GM12878 (cell line): ENCODE data around the gene ITGB3BP. TPM values are rescaled to one million over a fixed set of nuclear protein-coding genes. Genes with fewer than 3 reads are reported as not detected.

ENCODE experiments used
- BACH1 ChIP-seq: fragments of 450-650 bp; IDR thresholded peaks from 2 replicates; pipeline ENCODE4 v1.6.1; 2017; ENCODE audit warnings: mild to moderate bottlenecking, borderline replicate concordance
- BRCA1 ChIP-seq: IDR thresholded peaks from 2 replicates; pipeline ENCODE4 v1.6.1; 2011; ENCODE audit warnings: low read depth, low read length, improper control_type of control experiment
- CBX5 ChIP-seq: sonication (generic); IDR thresholded peaks from 2 replicates; pipeline ENCODE4 v1.6.1; 2016; ENCODE audit warnings: low read depth, moderate library complexity, mild to moderate bottlenecking, inconsistent platforms
- CTCF ChIP-seq, 3 experiments: IDR thresholded peaks in 2 of 3; conservative IDR thresholded peaks in 1 of 3; 2 replicates each; pipeline ENCODE4 v1.5.1; 2011; ENCODE audit warnings: low read depth in 3 of 3, low read length in 3 of 3, mild to moderate bottlenecking in 3 of 3, control low read depth in 2 of 3, moderate library complexity in 2 of 3, inconsistent platforms in 1 of 3, mixed read lengths in 1 of 3; ENCODE audit not compliant: control insufficient read depth in 2 of 3, insufficient read depth in 1 of 3; ENCODE audit errors: extremely low read depth in 1 of 3
- EGR1 ChIP-seq, 2 experiments: IDR thresholded peaks; 1 replicate in 1 of 2; 2 replicates in 1 of 2; pipeline ENCODE4 v1.6.1; 2011 to 2012; ENCODE audit warnings: low read depth in 2 of 2, low read length in 2 of 2, borderline replicate concordance in 1 of 2, mild to moderate bottlenecking in 1 of 2, moderate library complexity in 1 of 2
- FOS ChIP-seq: IDR thresholded peaks from 3 replicates; pipeline ENCODE4 v1.6.1; 2011; ENCODE audit warnings: borderline replicate concordance; ENCODE audit not compliant: insufficient read length; ENCODE audit errors: extremely low read depth
- KLF5 ChIP-seq: fragments of 450-650 bp; IDR thresholded peaks from 2 replicates; pipeline ENCODE4 v1.6.1; 2014; ENCODE audit warnings: mild to moderate bottlenecking; ENCODE audit not compliant: partially characterized antibody
- MYC ChIP-seq: IDR thresholded peaks from 2 replicates; pipeline ENCODE4 v1.6.1; 2011; ENCODE audit warnings: mild to moderate bottlenecking, low read length, moderate library complexity, inconsistent platforms; ENCODE audit not compliant: insufficient read depth, insufficient replicate concordance, insufficient read length, severe bottlenecking
- NR2F1 ChIP-seq: fragments of 450-650 bp; conservative IDR thresholded peaks from 2 replicates; pipeline ENCODE4 v1.6.1; 2017; ENCODE audit warnings: mild to moderate bottlenecking
- REST ChIP-seq: IDR thresholded peaks from 2 replicates; pipeline ENCODE4 v1.6.1; 2012; ENCODE audit warnings: mild to moderate bottlenecking, low read depth, low read length
- RUNX3 ChIP-seq: IDR thresholded peaks from 2 replicates; pipeline ENCODE4 v1.6.1; 2012; ENCODE audit warnings: low read length, inconsistent platforms
- SPI1 ChIP-seq: IDR thresholded peaks from 2 replicates; pipeline ENCODE4 v1.6.1; 2011; ENCODE audit warnings: low read depth, mild to moderate bottlenecking, low read length, moderate library complexity, borderline replicate concordance; ENCODE audit not compliant: insufficient read depth
- SREBF1 ChIP-seq: IDR thresholded peaks from 2 replicates; pipeline ENCODE4 v1.6.1; 2012; ENCODE audit warnings: mild to moderate bottlenecking, low read length
- SRF ChIP-seq, 2 experiments: IDR thresholded peaks; 2 replicates each; pipeline ENCODE4 v1.6.1; 2011; ENCODE audit warnings: low read depth in 2 of 2, low read length in 2 of 2, mild to moderate bottlenecking in 1 of 2, moderate library complexity in 1 of 2
- YY1 ChIP-seq: IDR thresholded peaks from 2 replicates; pipeline ENCODE4 v1.6.1; 2011; ENCODE audit warnings: low read depth, mild to moderate bottlenecking, low read length
- ZNF207 ChIP-seq: fragments of 450-650 bp; IDR thresholded peaks from 2 replicates; pipeline ENCODE4 v1.6.1; 2014; ENCODE audit warnings: antibody characterized with exemption, mild to moderate bottlenecking, borderline replicate concordance
- ZZZ3 ChIP-seq: IDR thresholded peaks from 2 replicates; pipeline ENCODE4 v1.6.1; 2011; ENCODE audit warnings: low read depth; ENCODE audit not compliant: control insufficient read depth, insufficient read length
- polyA plus RNA-seq, 11 experiments: library from polyadenylated mRNA; depleted of rRNA in 4 of 11; unstranded in 6 of 11; stranded (reverse) in 5 of 11; fragments of >200 nt; fragmentation: Nextera tagmentation in 4 of 11; fragmentation: Illumina TruSeq in 1 of 11; extraction: Ambion mirVana in 4 of 11; extraction: Trizol in 1 of 11; gene quantifications; 1 replicate in 1 of 11; 2 replicates in 10 of 11; pipeline versions ENCODE4 v1.2.1 to v1.2.3, GENCODE V29; 2011 to 2016; ENCODE audit warnings: inconsistent platforms in 2 of 11, missing spikeins in 2 of 11, low read depth in 1 of 11
- total RNA-seq, 4 experiments: library from RNA; depleted of rRNA in 3 of 4; stranded (reverse); fragments of >200 nt in 3 of 4; fragmentation: Illumina TruSeq in 1 of 4; extraction: Trizol in 1 of 4; gene quantifications; 2 replicates each; pipeline versions ENCODE4 v1.2.1 to v1.2.3, GENCODE V29; 2013 to 2021
- TF ChIP-seq, protein P1 (sequence below): fragments of 150-350 bp; IDR thresholded peaks from 2 replicates; pipeline ENCODE4 v1.6.1; 2014; ENCODE audit warnings: mild to moderate bottlenecking, low read depth, low read length
- TF ChIP-seq, protein P2 (sequence below): IDR thresholded peaks from 2 replicates; pipeline ENCODE4 v1.6.1; 2011; ENCODE audit warnings: borderline replicate concordance, low read depth, mild to moderate bottlenecking, moderate library complexity, mixed read lengths, low read length; ENCODE audit not compliant: insufficient read depth; ENCODE audit errors: extremely low read length

The ITGB3BP gene
- total and polyA plus RNA-seq, 10 of the 15 experiments (the other 5 are each of a cell fraction or from before 2014, with no cell fraction given), result 39.2 to 86.2 (median 61.8) TPM

DNA sequence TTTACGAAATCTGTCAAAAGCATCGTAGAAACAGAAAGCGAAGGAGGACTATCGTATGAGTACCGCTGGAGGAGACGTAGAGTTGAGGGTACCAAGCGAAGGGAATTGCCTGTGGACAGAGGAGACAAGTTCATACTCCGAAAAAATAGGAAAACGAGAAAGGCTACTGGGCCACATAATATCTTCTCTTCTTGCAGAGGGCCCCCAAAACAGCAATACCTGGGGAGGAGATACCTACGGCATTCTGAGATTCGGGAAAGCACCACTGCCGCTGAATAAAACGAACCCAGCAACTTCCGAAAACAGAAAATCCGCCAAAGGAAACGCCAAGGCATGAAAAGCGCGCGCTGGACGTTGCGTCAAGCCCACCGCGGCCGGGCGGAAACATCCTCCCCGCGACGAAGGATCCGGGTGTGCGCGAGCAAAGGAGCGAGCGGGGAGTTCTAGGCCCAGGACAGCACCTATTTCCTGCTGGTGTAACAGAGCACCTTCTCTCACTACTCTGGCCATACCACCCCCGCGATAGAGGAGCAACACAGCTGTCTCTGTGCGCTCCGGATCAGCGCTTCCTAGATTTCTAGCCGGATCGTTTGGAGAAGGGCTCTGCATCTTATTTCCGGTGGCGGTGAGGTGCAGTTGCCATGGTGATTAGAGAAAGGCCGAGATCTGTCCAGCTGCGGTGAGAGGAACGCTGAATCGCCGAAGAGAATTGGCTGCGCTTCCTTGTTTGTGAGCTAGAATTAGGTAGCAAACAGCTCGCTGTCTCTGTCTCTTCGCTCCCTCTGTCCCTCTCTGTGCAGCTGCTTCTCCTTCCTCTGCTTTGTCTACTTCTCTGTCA lies at the start of gene ITGB3BP, which contains the start of gene EFCAB7 (continued):
- TF ChIP-seq REST (peak; percentile 62), ZZZ3 (peak; percentile 87), CBX5 (peak; percentile 94; the same call in 1 of the 2 replicates), EGR1 (IDR thresholded peaks at IDR 0.05; ENCODE audit: borderline replicate concordance in 1 of 2, low read depth in 2 of 2, low read length in 2 of 2) (peak; percentile 46 to 93), YY1 (peak; percentile 86), ZNF207 (peak; percentile 100), FOS (no peak), CTCF (IDR thresholded peaks at IDR 0.05 in 2 of 3, conservative IDR thresholded peaks at IDR 0.05 in 1 of 3; ENCODE audit: control insufficient read depth in 2 of 3, extremely low read depth in 1 of 3, insufficient read depth in 1 of 3, low read depth in 3 of 3, low read length in 3 of 3) (no peak), RUNX3 (peak; percentile 94), KLF5 (peak; percentile 94), MYC (peak; percentile 99), BACH1 (no peak), SREBF1 (no peak), SPI1 (peak; percentile 51; the same call in 1 of the 2 replicates), BRCA1 (no peak), NR2F1 (0 out of 2 replicates have a peak, but pooled peaks have one; percentile 57), SRF (IDR thresholded peaks at IDR 0.05; ENCODE audit: low read depth in 2 of 2, low read length in 2 of 2) (peak in 1 of 2 experiments; percentile 80; a peak in 2 of 4 replicates)
- TF ChIP-seq, protein P1, sequence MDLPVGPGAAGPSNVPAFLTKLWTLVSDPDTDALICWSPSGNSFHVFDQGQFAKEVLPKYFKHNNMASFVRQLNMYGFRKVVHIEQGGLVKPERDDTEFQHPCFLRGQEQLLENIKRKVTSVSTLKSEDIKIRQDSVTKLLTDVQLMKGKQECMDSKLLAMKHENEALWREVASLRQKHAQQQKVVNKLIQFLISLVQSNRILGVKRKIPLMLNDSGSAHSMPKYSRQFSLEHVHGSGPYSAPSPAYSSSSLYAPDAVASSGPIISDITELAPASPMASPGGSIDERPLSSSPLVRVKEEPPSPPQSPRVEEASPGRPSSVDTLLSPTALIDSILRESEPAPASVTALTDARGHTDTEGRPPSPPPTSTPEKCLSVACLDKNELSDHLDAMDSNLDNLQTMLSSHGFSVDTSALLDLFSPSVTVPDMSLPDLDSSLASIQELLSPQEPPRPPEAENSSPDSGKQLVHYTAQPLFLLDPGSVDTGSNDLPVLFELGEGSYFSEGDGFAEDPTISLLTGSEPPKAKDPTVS, result peak; percentile 47; the same call in 1 of the 2 replicates
- TF ChIP-seq, protein P2, sequence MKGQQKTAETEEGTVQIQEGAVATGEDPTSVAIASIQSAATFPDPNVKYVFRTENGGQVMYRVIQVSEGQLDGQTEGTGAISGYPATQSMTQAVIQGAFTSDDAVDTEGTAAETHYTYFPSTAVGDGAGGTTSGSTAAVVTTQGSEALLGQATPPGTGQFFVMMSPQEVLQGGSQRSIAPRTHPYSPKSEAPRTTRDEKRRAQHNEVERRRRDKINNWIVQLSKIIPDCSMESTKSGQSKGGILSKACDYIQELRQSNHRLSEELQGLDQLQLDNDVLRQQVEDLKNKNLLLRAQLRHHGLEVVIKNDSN, result peak; percentile 51
